GM12891 (cell line): ENCODE data around the gene ASIC1.

Source experiments
- POLR2A ChIP-seq: IDR thresholded peaks from 2 replicates; pipeline ENCODE4 v1.6.1; 2011; ENCODE audit warnings: low read depth, low read length, control low read depth
- POLR2AphosphoS5 ChIP-seq: IDR thresholded peaks from 2 replicates; pipeline ENCODE4 v1.6.1; 2011; ENCODE audit warnings: low read depth, low read length, control low read depth

GRCh38 chr12:50050119-50050385, 7.3 kb upstream of the ASIC1 start:
- TF ChIP-seq POLR2AphosphoS5 (no peak), POLR2A (no peak)
